Esophagus squamous epithelium (tissue), 4 donors: ENCODE measurements around the gene ACTA1.

ENCODE experiments used
- CTCF ChIP-seq, 6 experiments: fragments of 450-650 bp in 4 of 6; fragments of 200-600 bp in 2 of 6; sonication (generic) in 2 of 6; IDR thresholded peaks; one replicate each; pipeline ENCODE4 v1.5.1; 2016 to 2019; ENCODE audit warnings: antibody characterized with exemption in 6 of 6, mild to moderate bottlenecking in 4 of 6, moderate library complexity in 4 of 6
- POLR2A ChIP-seq, 4 donors: fragments of 450-650 bp; IDR thresholded peaks; one replicate each; pipeline ENCODE4 v1.6.1; 2017; ENCODE audit warnings: antibody characterized with exemption in 4 of 4, mild to moderate bottlenecking in 4 of 4, moderate library complexity in 3 of 4

DNA sequence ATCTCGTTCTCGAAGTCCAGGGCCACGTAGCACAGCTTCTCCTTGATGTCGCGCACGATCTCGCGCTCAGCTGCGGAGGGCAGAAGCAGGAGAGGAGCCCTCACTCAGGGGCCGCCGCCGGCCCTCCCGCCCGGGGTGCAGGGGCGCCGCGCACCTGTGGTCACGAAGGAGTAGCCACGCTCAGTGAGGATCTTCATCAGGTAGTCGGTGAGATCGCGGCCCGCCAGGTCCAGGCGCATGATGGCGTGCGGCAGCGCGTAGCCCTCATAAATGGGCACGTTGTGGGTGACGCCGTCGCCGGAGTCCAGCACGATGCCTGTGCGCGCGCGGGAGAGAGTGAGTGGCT lies 1.8 kb downstream of the ACTA1 start:
- TF ChIP-seq POLR2A (IDR thresholded peaks at IDR 0.05) = no peak
- TF ChIP-seq CTCF (IDR thresholded peaks at IDR 0.05) = no peak
